ENCODE results near the gene POLD1. TPM values are rescaled to one million over a fixed set of nuclear protein-coding genes. Genes with fewer than 3 reads are reported as not detected.
A peak's percentile ranks its signal among the peaks of the same experiment; 100 is the strongest.

The POLD1 gene
- total RNA-seq, 1 donor from 2014 or later: 36.7 TPM

- H3K4me3 ChIP-seq: no peak overlapping the region
- Mint-ChIP-seq H3K27ac (no peak overlapping the region), H3K36me3 (peaks cover 9% of the 10 kb centered on the region), H3K9me3 (peaks cover 2% of the 10 kb centered on the region), H3K4me3 (no peak overlapping the region), H3K27me3 (ENCODE audit: insufficient read depth, low read depth) (peaks cover 4% of the 10 kb centered on the region), H3K4me1 (peaks cover 7% of the 10 kb centered on the region)
- peaks cover 3% of the 10 kb centered on the region for H3K4me1 ChIP-seq
- H3K9ac ChIP-seq: no peak overlapping the region
- no peaks in the 10 kb centered on the region for H3F3A ChIP-seq (ENCODE audit: low read depth)
- peaks cover 3% of the 10 kb centered on the region for H4K20me1 ChIP-seq (ENCODE audit: low read depth)
- no peak overlapping the region for H3K4me2 ChIP-seq
- DNase-seq (ENCODE audit: low spot score): peak; percentile 76
- TF ChIP-seq CTCF (IDR thresholded peaks at IDR 0.05) (peak; percentile 81), EZH2 (IDR thresholded peaks at IDR 0.05) (no peak)
- H3K36me3 ChIP-seq: no peaks in the 10 kb centered on the region
- H3K9me3 ChIP-seq (ENCODE audit: low read depth): no peaks in the 10 kb centered on the region
- no peaks in the 10 kb centered on the region for H3K27me3 ChIP-seq
- H2AFZ ChIP-seq (replicated peaks): peak overlapping the region; percentile 77
- H3K79me2 ChIP-seq (ENCODE audit: low read depth): no peaks in the 10 kb centered on the region
- no peak overlapping the region for H3K27ac ChIP-seq
Observed at GRCh38 chr19:50357178-50358100, 26.7 kb upstream of the POLD1 start.

GRCh38 chr19:50358483-50359327, 25.4 kb upstream of the POLD1 start:
- H3K79me2 ChIP-seq (ENCODE audit: low read depth): no peaks in the 10 kb centered on the region
- H3K27ac Mint-ChIP-seq: no peak overlapping the region
- peaks cover 3% of the 10 kb centered on the region for H4K20me1 ChIP-seq (ENCODE audit: low read depth)
- H3K27ac ChIP-seq: no peak overlapping the region
- TF ChIP-seq CTCF (IDR thresholded peaks at IDR 0.05) (no peak), EZH2phosphoT487 (IDR thresholded peaks at IDR 0.05) (no peak), EZH2 (IDR thresholded peaks at IDR 0.05) (no peak)
- peaks cover 9% of the 10 kb centered on the region for H3K4me1 Mint-ChIP-seq
- no peaks in the 10 kb centered on the region for H3K36me3 ChIP-seq
- H3F3A ChIP-seq (ENCODE audit: low read depth): no peaks in the 10 kb centered on the region
- H3K9ac ChIP-seq: no peak overlapping the region
- H2AFZ ChIP-seq (replicated peaks): no peak overlapping the region
- no peak for DNase-seq (ENCODE audit: low spot score)
- H3K9me3 Mint-ChIP-seq: peaks cover 2% of the 10 kb centered on the region
- H3K9me3 ChIP-seq (ENCODE audit: low read depth): no peaks in the 10 kb centered on the region
- H3K27me3 Mint-ChIP-seq (ENCODE audit: insufficient read depth, low read depth): peaks cover 4% of the 10 kb centered on the region
- H3K4me3 Mint-ChIP-seq: no peak overlapping the region
- no peak overlapping the region for H3K4me2 ChIP-seq
- peaks cover 9% of the 10 kb centered on the region for H3K36me3 Mint-ChIP-seq
- H3K27me3 ChIP-seq: no peaks in the 10 kb centered on the region
- no peak overlapping the region for H3K4me3 ChIP-seq
- H3K4me1 ChIP-seq: peaks cover 3% of the 10 kb centered on the region

- H3K9me3 Mint-ChIP-seq: peaks cover 2% of the 10 kb centered on the region
- TF ChIP-seq CTCF (IDR thresholded peaks at IDR 0.05) (no peak), EZH2 (IDR thresholded peaks at IDR 0.05) (no peak), EZH2phosphoT487 (IDR thresholded peaks at IDR 0.05) (no peak)
Observed at GRCh38 chr19:50359328-50359818, 24.8 kb upstream of the POLD1 start.

More at GRCh38 chr19:50359328-50359818, 24.8 kb upstream of the POLD1 start:
- no peak overlapping the region for H3K4me3 Mint-ChIP-seq
- no peaks in the 10 kb centered on the region for H3K36me3 ChIP-seq
- no peaks in the 10 kb centered on the region for H3K27me3 ChIP-seq
- DNase-seq (ENCODE audit: low spot score): no peak
- no peak overlapping the region for H2AFZ ChIP-seq (replicated peaks)
- H3K27ac Mint-ChIP-seq: no peak overlapping the region
- H3K9me3 ChIP-seq (ENCODE audit: low read depth): no peaks in the 10 kb centered on the region
- no peaks in the 10 kb centered on the region for H3K79me2 ChIP-seq (ENCODE audit: low read depth)
- H3K4me1 Mint-ChIP-seq: peaks cover 9% of the 10 kb centered on the region
- no peak overlapping the region for H3K4me2 ChIP-seq
- H3K36me3 Mint-ChIP-seq: peaks cover 9% of the 10 kb centered on the region
- H4K20me1 ChIP-seq (ENCODE audit: low read depth): peaks cover 3% of the 10 kb centered on the region
- no peak overlapping the region for H3K27ac ChIP-seq
- no peaks in the 10 kb centered on the region for H3F3A ChIP-seq (ENCODE audit: low read depth)
- H3K4me1 ChIP-seq: peaks cover 3% of the 10 kb centered on the region
- no peak overlapping the region for H3K4me3 ChIP-seq
- no peak overlapping the region for H3K9ac ChIP-seq
- H3K27me3 Mint-ChIP-seq (ENCODE audit: insufficient read depth, low read depth): peaks cover 4% of the 10 kb centered on the region

Measured in neural progenitor cell (in vitro differentiated cells).